Endothelial cell of hepatic sinusoid (primary cell): ENCODE results near the gene MAP4K5.
"Not testable (repeated sequence)": the region's sequence is repeated elsewhere in the genome, so short reads cannot be mapped to it uniquely, and the experiment has no call there.

Experiments
- in situ Hi-C: cut with HindIII; loops from 2 replicates; pipeline ENCODE4 v1.10.0; 2017; ENCODE audit warnings: low sequenced_read_pairs

Gene MAP4K5

DNA sequence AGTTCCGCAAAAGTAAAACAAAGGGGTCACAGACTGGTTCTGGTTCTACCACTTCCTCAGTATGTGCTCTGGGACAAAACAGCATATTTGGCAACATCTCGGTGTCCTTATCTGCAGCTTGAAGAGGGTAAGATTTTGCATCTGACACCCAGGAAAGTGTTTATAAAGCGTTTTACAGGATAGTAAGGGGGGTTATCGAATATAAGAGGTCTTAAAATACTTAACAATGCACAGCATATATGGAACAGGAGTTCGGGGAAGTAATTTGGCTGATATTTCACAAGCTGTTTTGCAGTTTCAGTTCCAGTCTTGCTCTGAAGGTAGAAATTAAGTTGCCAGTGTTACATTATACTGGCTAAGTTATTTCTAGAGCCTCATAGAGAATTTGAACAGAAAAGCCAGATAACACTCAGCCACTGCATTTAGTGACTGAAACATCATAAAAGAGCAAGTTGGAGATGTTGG lies 904 bp upstream of the MAP4K5 start:
- in situ Hi-C loops = loop anchor here (25.0 kb wide), 1 partner anchor 196 kb away; no protein-coding TSS in a partner anchor

DNA sequence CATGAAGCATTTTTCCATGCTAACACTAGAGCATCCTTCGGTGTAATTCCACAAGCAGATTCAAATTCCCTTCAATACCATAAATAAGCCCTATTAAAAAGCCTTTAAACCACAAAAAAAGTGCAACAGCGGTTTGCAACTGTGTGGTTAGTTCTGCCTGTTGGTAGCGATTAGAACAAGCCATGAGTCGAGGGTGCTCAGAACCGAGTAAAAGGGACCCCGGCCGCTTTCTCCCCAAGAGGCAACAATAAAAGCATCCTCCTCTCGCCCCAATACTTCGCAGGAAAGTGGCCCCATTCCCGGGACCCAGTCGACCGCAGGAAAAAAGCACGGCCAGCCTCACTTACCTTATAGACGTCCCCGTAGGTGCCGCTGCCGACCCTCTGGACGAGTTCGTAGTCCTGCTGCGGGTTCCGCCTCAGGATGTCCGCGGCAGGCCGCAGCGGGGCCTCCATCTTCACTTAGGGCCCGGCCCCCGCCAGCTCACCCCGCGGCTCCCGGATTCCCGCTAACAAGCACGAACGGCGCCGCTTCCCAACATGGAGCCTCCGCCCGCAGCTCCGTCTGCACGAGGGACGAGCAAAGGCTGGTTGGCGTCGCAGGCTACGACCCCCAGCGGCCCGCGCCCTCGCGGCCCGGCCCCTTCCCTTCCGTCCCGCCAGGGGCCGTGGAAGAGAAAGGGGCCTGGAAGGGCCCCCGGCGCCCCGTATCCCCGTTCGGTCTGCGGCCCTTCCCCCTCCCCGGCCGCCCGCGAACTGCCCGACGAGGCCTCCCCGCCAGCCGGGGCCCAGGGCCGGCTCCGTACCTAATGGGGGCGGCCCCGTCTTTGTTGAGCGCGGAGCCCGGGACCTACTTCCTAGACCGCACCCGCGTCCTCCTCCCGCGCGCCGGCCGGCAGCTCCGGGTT lies 521 bp downstream of the MAP4K5 start:
- in situ Hi-C loops = loop anchor here (25.0 kb wide), 1 partner anchor 195 kb away; no protein-coding TSS in a partner anchor

DNA sequence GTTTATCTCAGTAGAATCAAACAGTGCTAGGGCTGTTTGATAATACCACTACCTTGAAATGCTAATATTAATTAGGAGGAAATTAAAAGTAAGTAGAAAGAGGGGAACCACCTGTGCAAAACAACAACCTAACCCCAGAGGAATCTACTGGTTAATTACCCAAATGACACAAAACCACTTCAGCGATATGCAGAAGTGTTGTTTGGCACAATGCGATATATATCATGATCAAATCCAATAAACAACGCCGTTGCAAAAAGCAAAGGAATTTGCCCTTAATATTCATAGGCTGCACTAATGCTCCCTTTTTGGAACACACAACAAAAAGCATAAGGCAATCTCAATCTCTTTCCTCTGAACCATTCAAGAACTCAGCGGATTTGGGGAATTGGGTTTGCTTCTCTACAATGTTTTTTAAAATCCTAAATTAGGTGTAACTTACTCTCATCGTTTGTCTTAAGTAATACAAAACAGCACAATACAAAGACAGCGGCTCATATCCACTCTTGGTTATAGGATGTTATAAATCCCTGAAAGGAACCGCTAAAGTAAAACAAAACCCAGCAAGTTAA lies 1.5 kb downstream of the MAP4K5 start:
- in situ Hi-C loops = loop anchor here (25.0 kb wide), 1 partner anchor 194 kb away; no protein-coding TSS in a partner anchor

DNA sequence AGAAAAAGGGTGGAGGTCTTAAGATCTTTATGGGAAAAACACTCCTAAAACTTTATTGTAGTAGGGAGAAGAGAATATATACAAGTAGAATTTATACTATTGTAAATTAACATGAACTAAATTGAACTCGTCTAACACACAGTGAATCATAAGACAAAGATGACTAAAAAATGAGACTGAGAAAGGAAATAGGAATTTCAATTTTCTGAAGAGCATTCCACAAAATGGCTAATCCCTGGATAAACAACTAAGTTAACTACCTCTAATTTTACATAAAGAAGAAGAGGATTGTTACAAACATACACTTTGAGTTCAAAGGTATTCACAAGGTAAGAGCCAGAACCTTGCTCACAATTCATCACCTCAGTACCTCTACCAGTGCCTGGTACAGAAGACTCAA lies 2.0 kb downstream of the MAP4K5 start:
- in situ Hi-C loops = loop anchor here (25.0 kb wide), 1 partner anchor 193 kb away; no protein-coding TSS in a partner anchor

DNA sequence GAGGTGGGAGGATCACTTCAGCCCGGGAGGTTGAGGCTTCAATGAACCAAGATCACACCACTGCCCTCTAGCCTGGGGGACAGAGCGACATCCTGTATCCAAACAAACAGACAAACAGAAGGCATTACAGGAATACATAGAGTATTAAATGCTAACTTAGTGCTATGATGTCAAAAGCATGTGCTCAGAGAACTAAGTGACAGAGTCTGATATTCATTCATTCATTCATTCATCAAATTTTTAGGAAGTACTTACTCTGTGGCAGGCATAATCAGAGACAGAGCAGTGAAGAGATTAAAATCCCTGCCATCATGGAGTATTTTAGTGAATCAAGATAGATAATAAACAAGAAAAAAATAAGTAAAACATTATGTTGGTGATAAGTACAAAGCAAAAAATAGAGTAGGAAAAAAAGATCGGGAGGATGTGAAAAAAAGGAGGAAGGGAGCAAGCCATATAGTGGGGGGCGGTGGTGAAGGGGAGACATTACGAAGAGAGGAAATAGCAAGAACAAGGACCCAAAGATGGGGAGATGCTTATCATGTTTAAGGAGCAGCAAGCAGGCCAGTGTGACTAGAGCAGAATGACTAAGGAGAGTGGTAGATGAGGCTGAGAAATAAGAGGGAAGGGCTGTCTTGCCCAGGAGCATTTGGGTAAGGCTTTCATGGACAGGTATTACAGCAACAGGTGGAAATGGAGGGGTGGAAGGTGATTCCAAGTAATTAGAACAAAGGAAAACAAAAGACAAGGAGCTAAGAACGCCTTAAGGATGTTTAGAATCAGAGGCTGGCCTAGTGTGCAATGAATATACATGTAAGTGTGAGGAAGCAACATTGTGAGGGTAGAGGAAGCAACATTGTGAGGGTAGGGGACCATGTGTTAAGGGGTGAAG lies 2.8 kb downstream of the MAP4K5 start:
- in situ Hi-C loops = loop anchor here (25.0 kb wide), 1 partner anchor 192 kb away; no protein-coding TSS in a partner anchor

DNA sequence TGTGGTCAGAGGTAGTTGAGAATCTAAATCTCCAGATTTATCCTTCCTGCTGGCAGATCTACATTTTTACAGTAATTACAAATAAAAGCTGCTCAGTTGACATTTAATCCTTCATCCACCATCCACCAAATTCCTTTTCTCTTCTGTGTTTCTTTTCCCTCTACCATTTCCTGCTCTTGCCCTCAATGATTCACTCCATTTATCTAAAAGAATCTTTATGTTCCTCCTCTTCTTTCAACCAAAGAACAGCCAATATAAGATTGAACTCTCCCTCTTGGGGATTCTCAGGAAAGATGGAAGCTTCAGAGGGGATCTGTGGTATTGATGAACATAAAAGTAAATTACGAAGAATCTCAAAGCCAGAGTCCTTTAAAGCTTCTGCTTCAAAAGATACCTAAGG lies 4.4 kb downstream of the MAP4K5 start:
- in situ Hi-C loops = loop anchor here (25.0 kb wide), 1 partner anchor 191 kb away; no protein-coding TSS in a partner anchor

DNA sequence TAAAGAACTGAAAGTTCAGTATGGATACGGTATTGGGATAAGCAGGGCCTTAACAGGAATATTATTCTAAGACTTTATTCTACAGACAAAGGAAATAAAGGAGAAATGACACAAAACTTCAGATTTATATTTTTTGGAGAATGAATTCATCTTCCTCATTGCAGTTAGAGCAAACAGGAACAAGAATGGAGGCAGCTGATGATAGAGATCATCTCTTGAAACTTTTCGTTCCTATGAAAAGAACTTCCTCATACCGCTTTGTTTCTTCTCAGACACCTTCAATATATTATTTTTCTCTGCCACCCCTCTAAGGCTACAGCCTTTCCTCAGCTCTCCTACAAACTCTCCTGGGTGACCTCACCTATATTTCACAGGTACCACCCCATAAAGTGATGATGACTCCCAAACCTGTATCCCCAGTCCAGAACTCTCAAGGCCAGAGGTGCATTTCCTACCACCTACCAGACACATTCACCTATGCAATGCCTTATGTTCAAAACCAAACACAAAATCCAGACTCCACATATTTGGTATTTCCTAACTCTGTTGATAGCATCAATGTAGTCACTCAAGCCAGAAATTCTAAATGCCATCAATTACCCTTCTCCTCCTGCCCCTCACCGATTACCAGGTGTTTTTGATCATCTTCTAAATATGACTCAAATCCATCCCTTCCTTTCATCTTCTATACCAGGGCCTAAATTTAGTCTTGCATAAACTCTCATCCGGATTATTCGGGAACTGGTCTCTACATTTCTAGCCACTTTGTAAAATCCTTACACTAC lies 7.4 kb downstream of the MAP4K5 start:
- in situ Hi-C loops = loop anchor here (25.0 kb wide), 1 partner anchor 188 kb away; no protein-coding TSS in a partner anchor

DNA sequence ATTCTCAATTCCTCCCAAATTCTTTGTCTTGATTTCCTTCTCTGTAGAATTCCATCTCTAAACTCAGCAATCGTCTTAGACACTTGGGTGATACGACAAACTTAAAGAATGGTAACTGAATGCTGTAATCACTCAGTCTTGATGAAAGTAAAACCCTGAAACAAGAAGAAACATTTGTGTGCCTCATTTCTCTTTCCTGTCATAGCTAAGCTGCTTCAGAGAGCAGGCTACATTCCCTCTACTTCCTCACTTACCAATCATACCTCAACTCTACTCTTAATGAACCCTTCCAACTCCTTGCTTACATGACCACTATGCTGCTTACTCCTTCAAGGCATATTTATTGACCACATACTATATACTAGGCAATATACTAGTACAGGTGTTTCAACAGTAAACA lies 8.3 kb downstream of the MAP4K5 start:
- in situ Hi-C loops = no loop called here

DNA sequence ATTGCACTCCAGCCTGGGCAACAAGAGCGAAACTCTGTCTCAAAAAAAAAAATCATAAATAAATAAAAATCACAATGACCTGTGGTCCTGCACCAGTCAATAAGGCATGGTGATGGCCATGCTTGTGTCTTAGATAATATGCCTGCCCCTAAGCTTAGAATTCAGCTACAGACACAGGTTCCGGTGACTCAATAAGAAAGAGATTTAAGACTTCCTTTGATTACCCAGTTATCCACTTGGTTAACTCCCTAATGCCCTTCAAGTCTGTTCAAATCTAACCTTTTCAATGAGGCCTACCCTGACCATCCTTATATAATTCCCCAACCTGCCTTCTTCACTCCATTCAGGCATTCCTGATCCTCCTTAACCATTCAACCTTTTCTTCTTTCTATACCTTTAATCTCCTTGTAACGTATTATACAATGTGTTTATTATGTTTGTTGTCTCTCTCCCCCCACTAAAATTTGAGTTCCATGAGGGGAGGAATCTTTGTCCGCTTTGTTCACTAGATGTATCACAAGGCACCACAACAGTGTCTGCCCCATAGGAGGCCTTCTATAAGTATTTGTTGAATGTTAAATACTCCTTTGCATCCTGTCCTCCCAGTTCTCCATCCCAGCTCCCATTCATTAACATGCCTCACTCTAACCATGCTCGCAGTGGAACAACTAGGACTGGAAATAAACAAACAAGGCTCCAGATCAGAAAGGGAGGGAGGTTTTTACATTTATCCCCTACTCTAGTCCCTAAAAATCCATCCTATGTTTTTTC lies 8.9 kb downstream of the MAP4K5 start:
- in situ Hi-C loops = no loop called here

DNA sequence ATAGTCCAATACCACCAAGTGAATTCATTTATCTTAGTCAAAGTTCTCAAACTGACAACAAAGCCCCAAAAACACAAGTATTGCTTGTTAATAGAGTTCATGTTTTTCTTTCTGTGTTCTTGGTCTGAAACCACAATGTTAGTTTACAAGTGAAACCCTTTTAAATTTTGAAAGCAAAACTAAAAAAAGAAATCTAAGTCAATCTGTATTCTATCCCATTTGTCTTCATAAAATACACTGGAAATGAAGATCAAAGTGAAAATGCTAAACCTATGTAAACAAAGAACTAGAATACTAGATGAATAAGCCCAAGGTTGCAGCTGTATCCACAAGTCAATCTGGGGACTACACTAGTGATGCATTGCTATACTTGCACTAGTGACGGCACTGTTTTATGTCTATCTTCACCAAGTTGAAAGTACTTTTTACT lies 10.4 kb downstream of the MAP4K5 start:
- in situ Hi-C loops = no loop called here

DNA sequence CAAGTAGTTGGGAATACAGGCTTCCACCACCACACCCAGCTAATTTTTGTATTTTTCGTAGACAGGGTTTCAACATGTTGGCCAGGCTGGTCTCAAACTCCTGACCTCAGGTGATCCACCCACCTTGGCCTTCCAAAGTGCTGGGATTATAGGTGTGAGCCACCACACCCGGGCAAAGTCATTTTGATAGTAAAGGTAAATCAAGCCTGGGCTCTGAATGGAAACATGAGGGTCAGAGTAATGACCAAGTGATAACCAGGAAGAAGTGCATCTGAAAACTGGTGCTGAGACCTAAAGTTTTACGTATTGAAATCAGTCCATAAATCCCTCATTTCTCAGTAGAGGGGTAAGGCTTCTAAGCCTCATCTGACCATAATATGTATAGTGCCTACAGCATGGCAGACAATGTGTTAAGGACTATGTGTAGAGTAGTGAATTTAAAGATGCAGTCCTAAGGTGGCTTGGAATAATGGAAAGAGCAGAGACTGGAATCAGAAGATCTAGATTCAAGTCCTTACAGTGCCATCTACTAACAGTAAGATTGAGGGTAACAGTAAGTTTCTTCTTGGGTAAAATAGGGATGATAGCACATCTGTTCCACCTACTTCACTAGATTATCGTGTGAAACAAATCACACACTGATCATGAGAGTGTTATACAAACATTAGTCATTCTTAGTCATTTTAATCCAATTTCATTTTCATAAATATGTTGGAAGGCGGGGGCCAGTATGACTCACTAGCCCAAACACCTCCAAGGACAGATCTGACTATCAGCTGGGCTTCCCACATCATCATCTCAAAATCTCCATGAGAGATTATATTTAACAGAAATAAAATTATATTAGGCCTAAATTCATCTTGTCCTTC lies 11.2 kb downstream of the MAP4K5 start:
- in situ Hi-C loops = no loop called here

DNA sequence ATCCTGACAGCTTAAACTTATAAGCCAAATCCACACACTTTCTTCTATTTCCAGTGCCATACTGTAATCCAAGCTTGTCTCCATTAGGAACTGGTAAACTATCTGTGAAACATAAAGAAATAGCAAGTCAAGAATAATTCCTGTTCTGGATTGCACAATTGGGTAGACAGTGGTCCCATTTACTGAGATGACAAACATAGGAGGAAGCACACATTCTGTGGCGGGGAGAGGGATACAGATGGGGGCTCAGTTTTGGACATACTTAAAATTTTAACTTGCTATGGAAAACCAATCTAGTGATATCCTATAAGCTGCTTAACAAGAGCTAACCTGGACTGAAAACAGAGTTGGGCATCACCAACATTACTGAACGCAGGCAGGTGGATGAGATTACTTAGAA lies 16.3 kb downstream of the MAP4K5 start:
- in situ Hi-C loops = no loop called here

DNA sequence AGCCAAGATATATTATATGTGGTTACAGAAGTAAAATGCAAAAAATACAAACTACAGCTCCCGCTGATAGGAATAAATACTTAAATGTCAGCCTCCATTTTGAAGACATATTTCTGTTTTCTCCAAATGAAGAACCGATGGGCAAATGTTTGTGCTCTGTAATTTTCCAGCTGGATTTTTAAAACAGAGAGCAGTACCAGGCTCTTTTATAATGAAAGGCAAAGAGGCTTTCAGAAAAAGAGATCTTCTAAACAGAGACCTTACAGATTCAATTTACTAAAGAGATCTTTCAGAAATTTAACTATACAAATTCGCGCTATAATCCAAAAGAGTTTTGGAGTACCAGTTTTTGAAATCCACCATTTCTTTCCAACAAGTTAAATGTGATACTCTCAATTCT lies 19.9 kb downstream of the MAP4K5 start:
- in situ Hi-C loops = no loop called here

DNA sequence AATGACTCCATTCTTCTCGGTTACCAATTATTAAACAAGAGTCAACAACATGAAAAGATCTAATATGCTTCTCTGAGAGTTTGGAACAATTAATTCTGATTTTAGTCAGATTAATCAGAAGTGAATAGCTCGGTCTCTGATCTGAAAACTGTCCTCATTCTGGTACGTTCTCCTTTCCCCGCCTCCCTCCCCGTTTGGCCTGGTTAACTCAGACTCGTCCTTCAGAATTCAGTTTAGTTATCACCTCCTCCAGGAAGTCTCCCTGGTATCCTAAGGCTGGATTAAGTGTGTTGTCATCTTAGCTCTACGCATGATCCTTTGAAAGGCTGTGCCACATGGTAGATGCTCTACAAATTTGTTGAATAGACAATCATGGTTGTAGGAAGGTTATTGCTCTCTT lies 22.2 kb downstream of the MAP4K5 start:
- in situ Hi-C loops = no loop called here

DNA sequence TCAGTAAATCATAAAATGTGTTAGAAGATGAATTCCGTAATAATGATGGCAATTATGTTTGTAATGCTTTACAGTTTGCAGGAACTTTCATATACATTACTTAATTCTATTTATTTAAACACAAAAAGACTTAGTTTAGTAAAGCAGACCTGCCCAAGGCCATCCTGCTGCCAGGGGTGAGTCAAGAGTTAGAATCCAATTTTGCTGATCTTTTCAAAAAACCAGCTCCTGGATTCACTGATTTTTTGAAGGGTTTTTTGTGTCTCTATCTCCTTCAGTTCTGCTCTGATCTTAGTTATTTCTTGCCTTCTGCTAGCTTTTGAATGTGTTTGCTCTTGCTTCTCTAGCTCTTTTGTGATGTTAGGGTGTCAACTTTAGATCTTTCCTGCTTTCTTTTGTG lies 25.3 kb downstream of the MAP4K5 start:
- in situ Hi-C loops = not testable (repeated sequence)

DNA sequence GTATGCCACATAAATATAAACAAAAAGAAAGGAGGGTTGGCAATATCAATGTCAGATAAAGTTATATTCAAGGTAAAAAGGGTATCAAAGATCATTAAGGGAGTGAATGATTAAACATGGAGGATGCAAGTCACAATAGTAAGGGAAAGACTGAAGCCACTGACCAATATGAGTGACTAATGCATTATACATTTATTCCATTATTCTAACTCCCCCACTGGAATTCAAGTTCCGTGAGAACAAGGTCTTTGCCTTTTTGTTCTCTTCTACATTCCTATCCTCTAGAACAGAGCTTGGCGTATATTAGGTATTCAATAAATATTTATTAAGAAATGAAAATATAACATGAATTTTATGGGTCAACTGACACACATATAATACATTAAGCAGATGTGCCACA lies 30.7 kb downstream of the MAP4K5 start:
- in situ Hi-C loops = no loop called here

DNA sequence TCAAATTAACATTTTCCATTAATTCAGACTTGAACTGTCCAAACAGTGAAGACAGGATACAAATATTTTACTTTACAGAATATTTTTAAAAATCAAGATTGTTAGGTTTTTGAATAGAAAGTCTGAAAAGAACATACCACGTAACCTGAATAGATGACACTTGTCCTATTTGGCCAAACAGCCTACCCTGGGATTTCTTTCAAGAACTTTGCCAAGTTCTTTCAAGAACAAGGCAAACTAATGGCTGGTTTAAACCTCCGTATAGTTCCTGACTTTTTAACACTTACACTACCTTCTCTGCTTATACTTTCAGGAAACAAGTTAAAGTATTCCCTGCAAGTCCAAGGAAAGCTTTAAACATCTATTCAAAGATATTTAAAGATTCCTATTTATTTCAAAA lies 35.0 kb downstream of the MAP4K5 start:
- in situ Hi-C loops = no loop called here

DNA sequence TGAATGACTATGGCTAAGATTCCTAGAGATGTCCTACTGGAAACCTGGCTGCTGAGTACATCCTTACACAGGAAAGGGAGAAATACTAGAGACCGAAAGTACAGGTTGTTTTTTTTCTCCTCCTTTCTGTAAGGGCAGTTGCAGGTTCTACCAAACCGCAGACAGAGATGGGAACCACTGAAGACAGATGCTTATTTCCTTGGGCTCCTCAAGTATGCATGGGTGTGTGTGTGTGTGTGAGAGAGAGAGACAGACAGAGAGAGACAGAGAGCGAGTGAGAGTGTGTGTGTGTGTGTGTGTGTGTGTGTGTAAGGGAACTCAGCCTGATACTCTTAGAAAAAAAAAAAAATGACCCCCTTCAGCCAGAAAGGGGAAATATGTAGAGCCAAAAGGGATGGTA lies 42.5 kb downstream of the MAP4K5 start:
- in situ Hi-C loops = no loop called here
